GM23338 (cell line): ENCODE measurements around the gene PTGIS. TPM values are rescaled to one million over a fixed set of nuclear protein-coding genes. Genes with fewer than 3 reads are reported as not detected.

ENCODE experiments used
- ATAC-seq: fragments of 200-7000 bp; cut with Tn5 transposase; 3 replicates; pipeline ENCODE4 v1.9.1; 2020
- DNase-seq: peaks from one replicate; pipeline ENCODE4 v3.0.0-alpha.2; 2015; ENCODE audit warnings: low spot score
- H2AFZ ChIP-seq: fragments of 200-600 bp; sonication (generic); 2 replicates; pipeline ENCODE4 v1.8.0; 2016; ENCODE audit warnings: antibody characterized with exemption, mild to moderate bottlenecking, moderate library complexity
- H3F3A ChIP-seq: fragments of 200-600 bp; sonication (generic); replicated peaks from 2 replicates; pipeline ENCODE4 v1.8.0; 2017; ENCODE audit warnings: antibody characterized with exemption, mixed run types, low read depth
- H3K27ac ChIP-seq: fragments of 200-600 bp; sonication (generic); 2 replicates; pipeline ENCODE4 v1.6.1; 2016; ENCODE audit warnings: low read depth
- H3K27me3 ChIP-seq: fragments of 200-600 bp; sonication (generic); 2 replicates; pipeline ENCODE4 v1.8.0; 2016; ENCODE audit warnings: mild to moderate bottlenecking, mixed run types, moderate library complexity; ENCODE audit not compliant: insufficient read depth
- H3K36me3 ChIP-seq: fragments of 200-600 bp; sonication (generic); 2 replicates; pipeline ENCODE4 v1.8.0; 2016; ENCODE audit warnings: mild to moderate bottlenecking; ENCODE audit not compliant: insufficient read depth
- H3K4me1 ChIP-seq: fragments of 200-600 bp; sonication (generic); 2 replicates; pipeline ENCODE4 v1.8.0; 2016; ENCODE audit warnings: mild to moderate bottlenecking, moderate library complexity; ENCODE audit not compliant: insufficient read depth
- H3K4me2 ChIP-seq: fragments of 200-600 bp; sonication (generic); 2 replicates; pipeline ENCODE4 v1.7.1; 2017; ENCODE audit warnings: mixed run types
- H3K4me3 ChIP-seq: fragments of 200-600 bp; sonication (generic); 2 replicates; pipeline ENCODE4 v1.6.1; 2016; ENCODE audit warnings: mixed run types
- H3K79me2 ChIP-seq: fragments of 200-600 bp; sonication (generic); replicated peaks from 2 replicates; pipeline ENCODE4 v1.8.0; 2017; ENCODE audit warnings: mild to moderate bottlenecking; ENCODE audit not compliant: insufficient read depth
- H3K9me2 ChIP-seq: fragments of 200-600 bp; sonication (generic); 2 replicates; pipeline ENCODE4 v1.8.0; 2017; ENCODE audit not compliant: insufficient read depth
- H4K20me1 ChIP-seq: fragments of 200-600 bp; sonication (generic); replicated peaks from 2 replicates; pipeline ENCODE4 v1.8.0; 2017; ENCODE audit warnings: mild to moderate bottlenecking; ENCODE audit not compliant: insufficient read depth
- H3K27ac Mint-ChIP-seq: 2 replicates; pipeline ENCODE4 v1.8.0; 2020; ENCODE audit warnings: inconsistent platforms, mild to moderate bottlenecking, moderate library complexity, mixed read lengths
- H3K27me3 Mint-ChIP-seq: 3 replicates; pipeline ENCODE4 v1.8.0; 2022; ENCODE audit warnings: low read depth, mild to moderate bottlenecking, moderate library complexity, mixed read lengths, inconsistent platforms; ENCODE audit not compliant: insufficient read depth, poor library complexity
- H3K36me3 Mint-ChIP-seq: 3 replicates; pipeline ENCODE4 v1.8.0; 2021; ENCODE audit warnings: low read depth, mild to moderate bottlenecking, inconsistent platforms, moderate library complexity, mixed read lengths
- H3K4me1 Mint-ChIP-seq: 3 replicates; pipeline ENCODE4 v1.8.0; 2020; ENCODE audit warnings: mild to moderate bottlenecking, inconsistent platforms, mixed read lengths
- H3K4me3 Mint-ChIP-seq: 3 replicates; pipeline ENCODE4 v1.8.0; 2021; ENCODE audit warnings: moderate library complexity, mild to moderate bottlenecking, inconsistent platforms, mixed read lengths
- H3K9me3 Mint-ChIP-seq: 3 replicates; pipeline ENCODE4 v1.8.0; 2020; ENCODE audit warnings: moderate library complexity, mild to moderate bottlenecking, inconsistent platforms, mixed read lengths
- CREB1 ChIP-seq: fragments of 250-450 bp; sonication (Bioruptor Pico); IDR thresholded peaks from 2 replicates; pipeline ENCODE4 v1.5.0; 2020; ENCODE audit warnings: low read depth, mild to moderate bottlenecking, moderate library complexity
- EZH2phosphoT487 ChIP-seq: fragments of 200-600 bp; sonication (generic); IDR thresholded peaks from one replicate; pipeline ENCODE4 v1.8.1; 2018; ENCODE audit warnings: antibody characterized with exemption; ENCODE audit not compliant: unreplicated experiment
- JUNB ChIP-seq: IDR thresholded peaks from one replicate; pipeline ENCODE4 v1.6.1; 2016; ENCODE audit warnings: antibody characterized with exemption; ENCODE audit not compliant: unreplicated experiment
- POLR2AphosphoS5 ChIP-seq: IDR thresholded peaks from 2 replicates; pipeline ENCODE4 v1.6.1; 2016; ENCODE audit warnings: antibody characterized with exemption, low read depth
- STAT1 ChIP-seq: IDR thresholded peaks from one replicate; pipeline ENCODE4 v1.6.1; 2016; ENCODE audit warnings: antibody characterized with exemption; ENCODE audit not compliant: unreplicated experiment
- polyA plus RNA-seq: library from polyadenylated mRNA; unstranded; fragments of >200 nt; fragmentation: Nextera tagmentation; extraction: Ambion mirVana; gene quantifications from 2 replicates; pipeline ENCODE4 v1.2.1, GENCODE V29; 2016
- total RNA-seq: library from RNA; depleted of rRNA; stranded (reverse); fragments of >200 nt; shearing (Covaris generic); gene quantifications from 2 replicates; pipeline ENCODE4 v1.2.3, GENCODE V29; 2014
- TF ChIP-seq, protein P1 (sequence below), 2 experiments: fragments of 200-600 bp in 1 of 2; sonication (generic) in 1 of 2; conservative IDR thresholded peaks; 2 replicates each; pipeline versions ENCODE4 v1.5.1 to v1.6.1; 2016 to 2017; ENCODE audit warnings: antibody characterized with exemption in 2 of 2, low read depth in 2 of 2, mild to moderate bottlenecking in 2 of 2, moderate library complexity in 1 of 2
- TF ChIP-seq, protein P2 (sequence below): IDR thresholded peaks from 2 replicates; pipeline ENCODE4 v1.6.1; 2016; ENCODE audit warnings: antibody characterized with exemption
- TF ChIP-seq, protein P3 (sequence below): IDR thresholded peaks from one replicate; pipeline ENCODE4 v1.6.1; 2018; ENCODE audit warnings: antibody characterized with exemption; ENCODE audit not compliant: unreplicated experiment
- TF ChIP-seq, protein P4 (sequence below): fragments of 250-450 bp; sonication (Bioruptor Pico); IDR thresholded peaks from 2 replicates; pipeline ENCODE4 v1.5.0; 2020; ENCODE audit warnings: mild to moderate bottlenecking, moderate library complexity

PTGIS gene
- total and polyA plus RNA-seq, 2 experiments from 2014 or later, result 6.6 to 28.7 TPM

DNA sequence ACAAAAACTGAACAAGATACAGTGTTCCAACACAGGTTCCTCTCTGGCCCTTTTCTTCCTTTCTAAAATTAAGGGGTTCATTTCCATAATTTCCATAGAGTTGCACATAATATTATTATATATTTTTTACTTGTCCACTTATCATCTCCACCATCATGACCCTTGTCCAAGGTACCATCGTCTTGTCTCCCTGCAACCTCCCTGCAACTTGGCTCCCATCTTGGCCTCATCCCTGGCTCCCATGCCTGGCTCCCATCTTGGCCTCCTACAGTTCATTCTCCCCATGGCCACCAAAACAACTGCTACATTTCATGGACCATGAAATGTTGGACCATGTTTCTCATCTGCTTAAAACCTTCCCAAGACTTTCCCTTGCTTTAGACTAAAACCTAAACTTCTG lies 82.4 kb downstream of the PTGIS start:
- Histone ChIP-seq H3K27me3 (peaks cover 40% of the 10 kb centered on the region), H3K27ac (no peak overlapping the region), H4K20me1 (no peaks in the 10 kb centered on the region; the same call in 1 of the 2 replicates), H3K4me3 (no peak overlapping the region), H3K4me1 (no peaks in the 10 kb centered on the region), H3F3A (no peaks in the 10 kb centered on the region), H3K4me2 (no peak overlapping the region), H3K79me2 (no peaks in the 10 kb centered on the region), H3K9me2 (no peaks in the 10 kb centered on the region), H3K36me3 (no peaks in the 10 kb centered on the region), H2AFZ (no peak overlapping the region)
- Mint-ChIP-seq H3K9me3 (peaks cover 9% of the 10 kb centered on the region; the same call in 2 of the 3 replicates), H3K36me3 (peaks cover 5% of the 10 kb centered on the region; the same call in 1 of the 3 replicates), H3K27ac (no peak overlapping the region), H3K4me3 (0 out of 3 replicates have a peak overlapping the region, but pooled peaks have one; percentile 12), H3K27me3 (peaks cover 23% of the 10 kb centered on the region), H3K4me1 (peaks cover 14% of the 10 kb centered on the region; the same call in 2 of the 3 replicates)
- DNase-seq, result no peak
- no peak for ATAC-seq
- TF ChIP-seq EZH2phosphoT487 (no peak), POLR2AphosphoS5 (no peak), CREB1 (CRISPR knock-in tag) (no peak), JUNB (no peak), STAT1 (no peak)
- TF ChIP-seq, protein P1, sequence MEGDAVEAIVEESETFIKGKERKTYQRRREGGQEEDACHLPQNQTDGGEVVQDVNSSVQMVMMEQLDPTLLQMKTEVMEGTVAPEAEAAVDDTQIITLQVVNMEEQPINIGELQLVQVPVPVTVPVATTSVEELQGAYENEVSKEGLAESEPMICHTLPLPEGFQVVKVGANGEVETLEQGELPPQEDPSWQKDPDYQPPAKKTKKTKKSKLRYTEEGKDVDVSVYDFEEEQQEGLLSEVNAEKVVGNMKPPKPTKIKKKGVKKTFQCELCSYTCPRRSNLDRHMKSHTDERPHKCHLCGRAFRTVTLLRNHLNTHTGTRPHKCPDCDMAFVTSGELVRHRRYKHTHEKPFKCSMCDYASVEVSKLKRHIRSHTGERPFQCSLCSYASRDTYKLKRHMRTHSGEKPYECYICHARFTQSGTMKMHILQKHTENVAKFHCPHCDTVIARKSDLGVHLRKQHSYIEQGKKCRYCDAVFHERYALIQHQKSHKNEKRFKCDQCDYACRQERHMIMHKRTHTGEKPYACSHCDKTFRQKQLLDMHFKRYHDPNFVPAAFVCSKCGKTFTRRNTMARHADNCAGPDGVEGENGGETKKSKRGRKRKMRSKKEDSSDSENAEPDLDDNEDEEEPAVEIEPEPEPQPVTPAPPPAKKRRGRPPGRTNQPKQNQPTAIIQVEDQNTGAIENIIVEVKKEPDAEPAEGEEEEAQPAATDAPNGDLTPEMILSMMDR (conservative IDR thresholded peaks at IDR 0.05; ENCODE audit: low read depth in 2 of 2), result no peak
- TF ChIP-seq, protein P2, sequence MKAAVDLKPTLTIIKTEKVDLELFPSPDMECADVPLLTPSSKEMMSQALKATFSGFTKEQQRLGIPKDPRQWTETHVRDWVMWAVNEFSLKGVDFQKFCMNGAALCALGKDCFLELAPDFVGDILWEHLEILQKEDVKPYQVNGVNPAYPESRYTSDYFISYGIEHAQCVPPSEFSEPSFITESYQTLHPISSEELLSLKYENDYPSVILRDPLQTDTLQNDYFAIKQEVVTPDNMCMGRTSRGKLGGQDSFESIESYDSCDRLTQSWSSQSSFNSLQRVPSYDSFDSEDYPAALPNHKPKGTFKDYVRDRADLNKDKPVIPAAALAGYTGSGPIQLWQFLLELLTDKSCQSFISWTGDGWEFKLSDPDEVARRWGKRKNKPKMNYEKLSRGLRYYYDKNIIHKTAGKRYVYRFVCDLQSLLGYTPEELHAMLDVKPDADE, result no peak
- TF ChIP-seq, protein P3, sequence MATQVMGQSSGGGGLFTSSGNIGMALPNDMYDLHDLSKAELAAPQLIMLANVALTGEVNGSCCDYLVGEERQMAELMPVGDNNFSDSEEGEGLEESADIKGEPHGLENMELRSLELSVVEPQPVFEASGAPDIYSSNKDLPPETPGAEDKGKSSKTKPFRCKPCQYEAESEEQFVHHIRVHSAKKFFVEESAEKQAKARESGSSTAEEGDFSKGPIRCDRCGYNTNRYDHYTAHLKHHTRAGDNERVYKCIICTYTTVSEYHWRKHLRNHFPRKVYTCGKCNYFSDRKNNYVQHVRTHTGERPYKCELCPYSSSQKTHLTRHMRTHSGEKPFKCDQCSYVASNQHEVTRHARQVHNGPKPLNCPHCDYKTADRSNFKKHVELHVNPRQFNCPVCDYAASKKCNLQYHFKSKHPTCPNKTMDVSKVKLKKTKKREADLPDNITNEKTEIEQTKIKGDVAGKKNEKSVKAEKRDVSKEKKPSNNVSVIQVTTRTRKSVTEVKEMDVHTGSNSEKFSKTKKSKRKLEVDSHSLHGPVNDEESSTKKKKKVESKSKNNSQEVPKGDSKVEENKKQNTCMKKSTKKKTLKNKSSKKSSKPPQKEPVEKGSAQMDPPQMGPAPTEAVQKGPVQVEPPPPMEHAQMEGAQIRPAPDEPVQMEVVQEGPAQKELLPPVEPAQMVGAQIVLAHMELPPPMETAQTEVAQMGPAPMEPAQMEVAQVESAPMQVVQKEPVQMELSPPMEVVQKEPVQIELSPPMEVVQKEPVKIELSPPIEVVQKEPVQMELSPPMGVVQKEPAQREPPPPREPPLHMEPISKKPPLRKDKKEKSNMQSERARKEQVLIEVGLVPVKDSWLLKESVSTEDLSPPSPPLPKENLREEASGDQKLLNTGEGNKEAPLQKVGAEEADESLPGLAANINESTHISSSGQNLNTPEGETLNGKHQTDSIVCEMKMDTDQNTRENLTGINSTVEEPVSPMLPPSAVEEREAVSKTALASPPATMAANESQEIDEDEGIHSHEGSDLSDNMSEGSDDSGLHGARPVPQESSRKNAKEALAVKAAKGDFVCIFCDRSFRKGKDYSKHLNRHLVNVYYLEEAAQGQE, result no peak
- TF ChIP-seq, protein P4, sequence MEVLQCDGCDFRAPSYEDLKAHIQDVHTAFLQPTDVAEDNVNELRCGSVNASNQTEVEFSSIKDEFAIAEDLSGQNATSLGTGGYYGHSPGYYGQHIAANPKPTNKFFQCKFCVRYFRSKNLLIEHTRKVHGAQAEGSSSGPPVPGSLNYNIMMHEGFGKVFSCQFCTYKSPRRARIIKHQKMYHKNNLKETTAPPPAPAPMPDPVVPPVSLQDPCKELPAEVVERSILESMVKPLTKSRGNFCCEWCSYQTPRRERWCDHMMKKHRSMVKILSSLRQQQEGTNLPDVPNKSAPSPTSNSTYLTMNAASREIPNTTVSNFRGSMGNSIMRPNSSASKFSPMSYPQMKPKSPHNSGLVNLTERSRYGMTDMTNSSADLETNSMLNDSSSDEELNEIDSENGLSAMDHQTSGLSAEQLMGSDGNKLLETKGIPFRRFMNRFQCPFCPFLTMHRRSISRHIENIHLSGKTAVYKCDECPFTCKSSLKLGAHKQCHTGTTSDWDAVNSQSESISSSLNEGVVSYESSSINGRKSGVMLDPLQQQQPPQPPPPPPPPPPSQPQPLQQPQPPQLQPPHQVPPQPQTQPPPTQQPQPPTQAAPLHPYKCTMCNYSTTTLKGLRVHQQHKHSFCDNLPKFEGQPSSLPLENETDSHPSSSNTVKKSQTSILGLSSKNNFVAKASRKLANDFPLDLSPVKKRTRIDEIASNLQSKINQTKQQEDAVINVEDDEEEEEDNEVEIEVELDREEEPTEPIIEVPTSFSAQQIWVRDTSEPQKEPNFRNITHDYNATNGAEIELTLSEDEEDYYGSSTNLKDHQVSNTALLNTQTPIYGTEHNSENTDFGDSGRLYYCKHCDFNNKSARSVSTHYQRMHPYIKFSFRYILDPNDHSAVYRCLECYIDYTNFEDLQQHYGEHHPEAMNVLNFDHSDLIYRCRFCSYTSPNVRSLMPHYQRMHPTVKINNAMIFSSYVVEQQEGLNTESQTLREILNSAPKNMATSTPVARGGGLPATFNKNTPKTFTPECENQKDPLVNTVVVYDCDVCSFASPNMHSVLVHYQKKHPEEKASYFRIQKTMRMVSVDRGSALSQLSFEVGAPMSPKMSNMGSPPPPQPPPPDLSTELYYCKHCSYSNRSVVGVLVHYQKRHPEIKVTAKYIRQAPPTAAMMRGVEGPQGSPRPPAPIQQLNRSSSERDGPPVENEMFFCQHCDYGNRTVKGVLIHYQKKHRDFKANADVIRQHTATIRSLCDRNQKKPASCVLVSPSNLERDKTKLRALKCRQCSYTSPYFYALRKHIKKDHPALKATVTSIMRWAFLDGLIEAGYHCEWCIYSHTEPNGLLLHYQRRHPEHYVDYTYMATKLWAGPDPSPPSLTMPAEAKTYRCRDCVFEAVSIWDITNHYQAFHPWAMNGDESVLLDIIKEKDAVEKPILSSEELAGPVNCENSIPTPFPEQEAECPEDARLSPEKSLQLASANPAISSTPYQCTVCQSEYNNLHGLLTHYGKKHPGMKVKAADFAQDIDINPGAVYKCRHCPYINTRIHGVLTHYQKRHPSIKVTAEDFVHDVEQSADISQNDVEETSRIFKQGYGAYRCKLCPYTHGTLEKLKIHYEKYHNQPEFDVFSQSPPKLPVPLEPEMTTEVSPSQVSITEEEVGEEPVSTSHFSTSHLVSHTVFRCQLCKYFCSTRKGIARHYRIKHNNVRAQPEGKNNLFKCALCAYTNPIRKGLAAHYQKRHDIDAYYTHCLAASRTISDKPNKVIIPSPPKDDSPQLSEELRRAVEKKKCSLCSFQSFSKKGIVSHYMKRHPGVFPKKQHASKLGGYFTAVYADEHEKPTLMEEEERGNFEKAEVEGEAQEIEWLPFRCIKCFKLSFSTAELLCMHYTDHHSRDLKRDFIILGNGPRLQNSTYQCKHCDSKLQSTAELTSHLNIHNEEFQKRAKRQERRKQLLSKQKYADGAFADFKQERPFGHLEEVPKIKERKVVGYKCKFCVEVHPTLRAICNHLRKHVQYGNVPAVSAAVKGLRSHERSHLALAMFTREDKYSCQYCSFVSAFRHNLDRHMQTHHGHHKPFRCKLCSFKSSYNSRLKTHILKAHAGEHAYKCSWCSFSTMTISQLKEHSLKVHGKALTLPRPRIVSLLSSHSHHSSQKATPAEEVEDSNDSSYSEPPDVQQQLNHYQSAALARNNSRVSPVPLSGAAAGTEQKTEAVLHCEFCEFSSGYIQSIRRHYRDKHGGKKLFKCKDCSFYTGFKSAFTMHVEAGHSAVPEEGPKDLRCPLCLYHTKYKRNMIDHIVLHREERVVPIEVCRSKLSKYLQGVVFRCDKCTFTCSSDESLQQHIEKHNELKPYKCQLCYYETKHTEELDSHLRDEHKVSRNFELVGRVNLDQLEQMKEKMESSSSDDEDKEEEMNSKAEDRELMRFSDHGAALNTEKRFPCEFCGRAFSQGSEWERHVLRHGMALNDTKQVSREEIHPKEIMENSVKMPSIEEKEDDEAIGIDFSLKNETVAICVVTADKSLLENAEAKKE, result no peak
